A549 (cell line): ENCODE results near the gene TRIM56.
"Not testable (repeated sequence)": the region's sequence is repeated elsewhere in the genome, so short reads cannot be mapped to it uniquely, and the experiment has no call there.

ENCODE experiments used
- EHMT2 ChIP-seq: fragments of 200-600 bp; sonication (generic); IDR thresholded peaks from 2 replicates; pipeline ENCODE4 v1.6.1; 2016; ENCODE audit warnings: antibody characterized with exemption, low read depth, mild to moderate bottlenecking, moderate library complexity
- ELK1 ChIP-seq: fragments of 150-350 bp; IDR thresholded peaks from 2 replicates; pipeline ENCODE4 v1.6.1; 2014; ENCODE audit warnings: low read depth, mild to moderate bottlenecking, low read length
- MAX ChIP-seq: IDR thresholded peaks from 2 replicates; pipeline ENCODE4 v1.6.1; 2012
- NPAS2 ChIP-seq: fragments of 250-450 bp; sonication (Bioruptor Pico); IDR thresholded peaks from 2 replicates; pipeline ENCODE4 v1.8.0; 2022; ENCODE audit warnings: mild to moderate bottlenecking, moderate library complexity, borderline replicate concordance
- POLR2AphosphoS2 ChIP-seq: conservative IDR thresholded peaks from 2 replicates; pipeline ENCODE4 v1.6.1; 2012; ENCODE audit warnings: low read length, improper control_type of control experiment, inconsistent platforms
- RAD21 ChIP-seq, 2 experiments: fragments of >200 bp in 1 of 2; sonication (Bioruptor Twin) in 1 of 2; formaldehyde crosslinking in 1 of 2; IDR thresholded peaks in 1 of 2; conservative IDR thresholded peaks in 1 of 2; 2 replicates in 1 of 2; 3 replicates in 1 of 2; pipeline ENCODE4 v1.6.1; 2012 to 2018; ENCODE audit warnings: inconsistent platforms in 1 of 2
- REST ChIP-seq: fragments of 200-600 bp; sonication (generic); IDR thresholded peaks from 2 replicates; pipeline ENCODE4 v1.6.1; 2016; ENCODE audit warnings: antibody characterized with exemption, mild to moderate bottlenecking, moderate library complexity
- SMC3 ChIP-seq: fragments of >200 bp; sonication (Bioruptor Twin); formaldehyde crosslinking; IDR thresholded peaks from 3 replicates; pipeline ENCODE4 v1.6.1; 2018; ENCODE audit warnings: inconsistent platforms
- TF ChIP-seq, protein P1 (sequence below): fragments of >200 bp; sonication (Bioruptor Twin); formaldehyde crosslinking; IDR thresholded peaks from 3 replicates; pipeline ENCODE4 v1.5.1; 2016

DNA sequence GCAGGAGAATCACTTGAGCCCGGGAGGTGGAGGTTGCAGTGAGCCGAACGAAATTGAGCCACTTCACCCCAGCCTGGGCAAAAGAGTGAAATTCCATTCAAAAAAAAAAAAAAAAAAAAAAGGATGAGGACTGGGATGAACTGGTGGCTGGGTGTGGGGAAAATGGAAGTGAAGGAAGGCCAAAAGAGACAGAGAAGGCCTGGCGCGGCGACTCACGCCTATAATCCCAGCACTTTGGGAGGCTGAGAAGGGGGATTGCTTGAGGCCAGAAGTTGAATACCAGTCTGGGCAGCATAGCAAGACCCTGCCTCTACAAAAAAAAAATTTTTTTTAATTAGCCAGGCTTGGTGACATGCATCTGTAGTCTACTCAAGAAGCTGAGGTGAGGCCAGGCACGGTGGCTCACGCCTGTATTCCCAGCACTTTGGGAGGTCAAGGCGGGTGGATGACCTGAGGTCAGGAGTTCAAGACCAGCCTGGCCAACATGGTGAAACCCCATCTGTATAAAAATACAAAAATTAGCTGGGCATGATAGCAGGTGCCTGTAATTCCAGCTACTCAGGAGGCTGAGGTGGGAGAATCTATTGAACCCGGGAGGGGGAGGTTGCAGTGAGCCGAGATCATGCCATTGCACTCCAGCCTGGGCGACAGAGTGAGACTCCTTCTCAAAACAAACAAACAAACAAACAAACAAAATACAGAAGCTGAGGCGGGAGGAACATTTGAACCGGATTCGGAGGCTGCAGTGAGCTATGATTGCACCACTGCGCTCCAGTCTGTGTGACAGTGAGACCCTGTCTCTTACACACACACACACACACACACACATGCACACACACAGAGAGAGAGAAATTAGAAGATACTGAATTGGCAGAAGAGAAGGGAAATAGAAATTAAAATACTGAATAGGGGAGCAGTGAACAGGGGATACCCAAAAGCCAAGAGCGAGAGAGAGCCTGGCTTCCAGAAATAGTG, 47.6 kb downstream of the TRIM56 start:
- TF ChIP-seq POLR2AphosphoS2; MAX; ELK1; SMC3; RAD21 (conservative IDR thresholded peaks at IDR 0.05 in 1 of 2, IDR thresholded peaks at IDR 0.05 in 1 of 2); REST; NPAS2 (CRISPR knock-in tag); EHMT2: not testable (repeated sequence)
- TF ChIP-seq, protein P1, sequence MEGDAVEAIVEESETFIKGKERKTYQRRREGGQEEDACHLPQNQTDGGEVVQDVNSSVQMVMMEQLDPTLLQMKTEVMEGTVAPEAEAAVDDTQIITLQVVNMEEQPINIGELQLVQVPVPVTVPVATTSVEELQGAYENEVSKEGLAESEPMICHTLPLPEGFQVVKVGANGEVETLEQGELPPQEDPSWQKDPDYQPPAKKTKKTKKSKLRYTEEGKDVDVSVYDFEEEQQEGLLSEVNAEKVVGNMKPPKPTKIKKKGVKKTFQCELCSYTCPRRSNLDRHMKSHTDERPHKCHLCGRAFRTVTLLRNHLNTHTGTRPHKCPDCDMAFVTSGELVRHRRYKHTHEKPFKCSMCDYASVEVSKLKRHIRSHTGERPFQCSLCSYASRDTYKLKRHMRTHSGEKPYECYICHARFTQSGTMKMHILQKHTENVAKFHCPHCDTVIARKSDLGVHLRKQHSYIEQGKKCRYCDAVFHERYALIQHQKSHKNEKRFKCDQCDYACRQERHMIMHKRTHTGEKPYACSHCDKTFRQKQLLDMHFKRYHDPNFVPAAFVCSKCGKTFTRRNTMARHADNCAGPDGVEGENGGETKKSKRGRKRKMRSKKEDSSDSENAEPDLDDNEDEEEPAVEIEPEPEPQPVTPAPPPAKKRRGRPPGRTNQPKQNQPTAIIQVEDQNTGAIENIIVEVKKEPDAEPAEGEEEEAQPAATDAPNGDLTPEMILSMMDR = not testable (repeated sequence)
